Mesendoderm (in vitro differentiated cells): Measurements from ENCODE around the gene PIGW.

Source experiments
- DNase-seq: peaks from one replicate; pipeline ENCODE4 v3.0.0; 2013
- H2AK5ac ChIP-seq: 2 replicates; pipeline ENCODE4 v1.6.1; 2013; ENCODE audit warnings: low read length, inconsistent platforms
- H2BK120ac ChIP-seq: 2 replicates; pipeline ENCODE4 v1.6.1; 2013; ENCODE audit warnings: low read depth, mild to moderate bottlenecking, low read length, moderate library complexity, mixed read lengths
- H2BK15ac ChIP-seq: replicated peaks from 2 replicates; pipeline ENCODE4 v1.6.1; 2013; ENCODE audit warnings: low read depth, mild to moderate bottlenecking, moderate library complexity
- H2BK5ac ChIP-seq: 2 replicates; pipeline ENCODE4 v1.6.1; 2013; ENCODE audit warnings: low read length, inconsistent platforms
- H3K18ac ChIP-seq: 2 replicates; pipeline ENCODE4 v1.6.1; 2013; ENCODE audit warnings: mild to moderate bottlenecking, low read length, mixed read lengths
- H3K23ac ChIP-seq: one replicate; pipeline ENCODE4 v1.6.1; 2013; ENCODE audit warnings: low read length
- H3K27ac ChIP-seq: 2 replicates; pipeline ENCODE4 v1.5.1; 2013; ENCODE audit warnings: low read depth, mild to moderate bottlenecking, inconsistent platforms, low read length, moderate library complexity
- H3K27me3 ChIP-seq: 2 replicates; pipeline ENCODE4 v1.6.1; 2013; ENCODE audit warnings: low read length, control low read depth, mild to moderate bottlenecking, inconsistent platforms; ENCODE audit not compliant: insufficient read depth, poor library complexity
- H3K36me3 ChIP-seq: 2 replicates; pipeline ENCODE4 v1.6.1; 2013; ENCODE audit warnings: low read length, inconsistent platforms; ENCODE audit not compliant: control insufficient read depth, insufficient read depth
- H3K4ac ChIP-seq: one replicate; pipeline ENCODE4 v1.6.1; 2013; ENCODE audit warnings: low read depth, mild to moderate bottlenecking, low read length, moderate library complexity
- H3K4me1 ChIP-seq: 2 replicates; pipeline ENCODE4 v1.6.1; 2013; ENCODE audit warnings: low read depth, low read length, inconsistent platforms; ENCODE audit not compliant: control insufficient read depth
- H3K4me2 ChIP-seq: 2 replicates; pipeline ENCODE4 v1.6.1; 2013; ENCODE audit warnings: low read length
- H3K4me3 ChIP-seq: 2 replicates; pipeline ENCODE4 v1.5.1; 2013; ENCODE audit warnings: mild to moderate bottlenecking, low read length
- H3K56ac ChIP-seq: one replicate; pipeline ENCODE4 v1.6.1; 2013; ENCODE audit warnings: low read length
- H3K79me1 ChIP-seq: 2 replicates; pipeline ENCODE4 v1.6.1; 2013; ENCODE audit warnings: low read length, inconsistent platforms
- H3K79me2 ChIP-seq: 2 replicates; pipeline ENCODE4 v1.6.1; 2013; ENCODE audit warnings: mild to moderate bottlenecking, low read length; ENCODE audit not compliant: control insufficient read depth, insufficient read depth
- H3K9ac ChIP-seq: 2 replicates; pipeline ENCODE4 v1.6.1; 2013; ENCODE audit warnings: low read length, inconsistent platforms
- H4K5ac ChIP-seq: one replicate; pipeline ENCODE4 v1.6.1; 2013; ENCODE audit warnings: low read length
- H4K8ac ChIP-seq: one replicate; pipeline ENCODE4 v1.6.1; 2013; ENCODE audit warnings: low read depth, mild to moderate bottlenecking, control low read depth, low read length, moderate library complexity
- WGBS: extraction: QIAGEN DNeasy Blood & Tissue Kit; methylation state at CpG from one replicate; pipeline ENCODE4 v1.1.7; 2013; ENCODE audit warnings: low lambda C conversion rate, missing lambda C conversion rate; ENCODE audit not compliant: insufficient coverage; ENCODE audit errors: extremely low coverage; 5-methylcytosine and 5-hydroxymethylcytosine counted together

Gene PIGW

DNA sequence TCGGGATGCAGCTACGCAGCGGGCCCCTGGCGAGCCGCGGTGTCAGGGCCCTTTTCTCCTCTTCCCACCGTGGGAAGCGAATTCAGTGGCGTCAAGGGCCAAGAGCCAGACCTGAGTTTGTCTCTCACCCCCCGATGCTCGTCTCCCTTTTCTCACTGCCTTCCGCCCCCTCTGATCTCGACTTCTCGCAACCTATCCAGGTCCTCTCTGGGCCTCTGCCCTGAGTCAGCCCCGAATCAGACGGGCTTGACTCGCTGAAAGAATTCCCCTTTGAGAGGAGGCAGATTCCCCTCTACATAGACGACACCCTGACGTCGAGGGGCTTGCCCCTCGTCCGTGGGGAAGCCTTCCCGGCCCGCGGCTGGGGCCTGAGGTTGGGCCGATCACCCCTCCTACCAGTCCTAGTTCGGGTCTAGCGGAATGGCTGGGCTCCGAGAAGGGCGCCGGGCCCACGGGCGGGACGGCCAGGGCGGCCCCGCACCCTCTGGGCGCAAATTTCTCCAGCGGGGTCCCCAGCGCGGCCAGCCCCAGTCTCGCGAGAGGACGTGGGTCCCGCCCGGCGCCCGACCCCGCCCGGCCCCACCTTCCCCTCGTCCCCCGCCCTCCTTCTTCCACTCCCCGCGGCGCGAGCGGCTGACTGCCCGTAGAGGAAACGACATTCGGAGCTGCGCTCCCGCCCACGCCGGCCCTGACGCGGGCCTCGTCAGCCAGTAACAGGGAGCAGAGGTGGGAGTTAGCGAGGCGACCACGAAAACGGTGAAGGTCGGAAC lies 9.7 kb downstream of the PIGW start, which contains the start of gene GGNBP2:
Gene GGNBP2 (plus strand): TSS at position 613 of the 770 bp plus-strand sequence. CDS start 806 bp downstream, outside the sequence.
- no CpG with 5 or more reads among the region's 71 CpGs for WGBS
- Histone ChIP-seq H2AK5ac (no peak within 1 kb of the TSS), H3K27ac (peak within 1 kb of the TSS; percentile 98), H3K79me2 (peaks cover 27% of the 10 kb centered on the region), H4K5ac (no peak within 1 kb of the TSS), H3K79me1 (peaks cover 7% of the 10 kb centered on the region), H3K36me3 (no peaks in the 10 kb centered on the region), H2BK15ac (no peak within 1 kb of the TSS), H3K23ac (peak within 1 kb of the TSS; percentile 94), H3K9ac (peak within 1 kb of the TSS; percentile 100), H2BK5ac (peak within 1 kb of the TSS; percentile 88), H4K8ac (no peak within 1 kb of the TSS), H3K18ac (peak within 1 kb of the TSS; percentile 95), H3K4ac (peak within 1 kb of the TSS; percentile 63), H3K4me1 (peaks cover 2% of the 10 kb centered on the region), H3K4me2 (peak within 1 kb of the TSS; percentile 99), H3K56ac (peak within 1 kb of the TSS; percentile 98), H3K27me3 (no peaks in the 10 kb centered on the region), H2BK120ac (peak within 1 kb of the TSS; percentile 21), H3K4me3 (peak within 1 kb of the TSS; percentile 97)
- DNase-seq = peak; percentile 96

DNA sequence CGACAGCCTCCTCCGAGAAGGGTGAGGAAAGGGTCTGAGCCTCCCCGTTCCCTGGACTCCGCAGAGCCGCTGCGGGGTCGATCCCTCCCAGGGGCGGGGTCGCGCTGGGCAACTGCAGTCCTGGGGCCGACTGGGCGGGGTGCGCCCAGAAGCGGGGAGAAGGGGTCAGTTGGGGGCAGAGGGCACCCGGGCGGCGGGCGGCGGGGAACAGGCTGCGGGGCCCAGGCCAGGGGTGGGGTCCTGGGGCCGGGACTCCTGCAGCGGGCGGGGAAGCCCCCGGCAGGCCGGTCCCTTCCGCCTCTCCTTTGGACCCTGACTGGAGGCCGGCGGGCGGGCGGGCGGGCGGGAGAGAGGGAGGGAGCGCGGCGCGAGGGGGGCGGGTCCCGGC lies 10.3 kb downstream of the PIGW start:
- Histone ChIP-seq H2AK5ac (no peak overlapping the region), H2BK5ac (peak overlapping the region; percentile 88), H4K5ac (no peak overlapping the region), H3K56ac (peak overlapping the region; percentile 98), H3K27ac (peak overlapping the region; percentile 98), H3K18ac (peak overlapping the region; percentile 95), H3K36me3 (no peaks in the 10 kb centered on the region), H3K4me2 (peak overlapping the region; percentile 20), H2BK15ac (no peak overlapping the region), H4K8ac (no peak overlapping the region), H3K4me1 (peaks cover 2% of the 10 kb centered on the region), H2BK120ac (peak overlapping the region; percentile 21), H3K27me3 (no peaks in the 10 kb centered on the region), H3K9ac (peak overlapping the region; percentile 99), H3K4me3 (peak overlapping the region; percentile 94), H3K23ac (no peak overlapping the region), H3K4ac (peak overlapping the region; percentile 63), H3K79me2 (peaks cover 29% of the 10 kb centered on the region), H3K79me1 (peaks cover 7% of the 10 kb centered on the region)
- no peak for DNase-seq
- no CpG with 5 or more reads among the region's 38 CpGs for WGBS

GRCh38 chr17:36545465-36546417 lies 11.0 kb downstream of the PIGW start:
- no CpG with 5 or more reads among the region's 60 CpGs for WGBS
- Histone ChIP-seq H3K56ac (peak overlapping the region; percentile 98), H2BK15ac (no peak overlapping the region)

GRCh38 chr17:36546418-36547093 lies 11.8 kb downstream of the PIGW start:
- Histone ChIP-seq H3K4ac (no peak overlapping the region), H3K79me2 (peaks cover 33% of the 10 kb centered on the region), H3K36me3 (no peaks in the 10 kb centered on the region), H4K5ac (no peak overlapping the region), H2BK15ac (no peak overlapping the region), H4K8ac (no peak overlapping the region), H3K9ac (peak overlapping the region; percentile 100), H2BK120ac (no peak overlapping the region), H3K27me3 (no peaks in the 10 kb centered on the region), H2AK5ac (no peak overlapping the region), H3K27ac (peak overlapping the region; percentile 95), H3K79me1 (peaks cover 7% of the 10 kb centered on the region), H3K18ac (no peak overlapping the region), H2BK5ac (no peak overlapping the region), H3K4me1 (peaks cover 2% of the 10 kb centered on the region), H3K56ac (peak overlapping the region; percentile 98), H3K23ac (no peak overlapping the region), H3K4me3 (peak overlapping the region; percentile 97), H3K4me2 (peak overlapping the region; percentile 99)
- DNase-seq = no peak
- no CpG with 5 or more reads among the region's 7 CpGs for WGBS

More at GRCh38 chr17:36545465-36546417, 11.0 kb downstream of the PIGW start:
- peak overlapping the region; percentile 46 for H3K4ac ChIP-seq
- H2BK5ac ChIP-seq = peak overlapping the region; percentile 43
- H3K9ac ChIP-seq = peak overlapping the region; percentile 100
- peaks cover 7% of the 10 kb centered on the region for H3K79me1 ChIP-seq
- H3K23ac ChIP-seq = peak overlapping the region; percentile 94
- H4K5ac ChIP-seq = peak overlapping the region; percentile 12
- peak overlapping the region; percentile 95 for H3K27ac ChIP-seq
- DNase-seq = peak; percentile 98
- peaks cover 31% of the 10 kb centered on the region for H3K79me2 ChIP-seq
- H2BK120ac ChIP-seq = no peak overlapping the region
- H3K18ac ChIP-seq = peak overlapping the region; percentile 39
- H3K4me1 ChIP-seq = peaks cover 2% of the 10 kb centered on the region
- peak overlapping the region; percentile 85 for H2AK5ac ChIP-seq
- H4K8ac ChIP-seq = no peak overlapping the region
- no peaks in the 10 kb centered on the region for H3K36me3 ChIP-seq
- peak overlapping the region; percentile 97 for H3K4me3 ChIP-seq
- no peaks in the 10 kb centered on the region for H3K27me3 ChIP-seq
- peak overlapping the region; percentile 99 for H3K4me2 ChIP-seq

DNA sequence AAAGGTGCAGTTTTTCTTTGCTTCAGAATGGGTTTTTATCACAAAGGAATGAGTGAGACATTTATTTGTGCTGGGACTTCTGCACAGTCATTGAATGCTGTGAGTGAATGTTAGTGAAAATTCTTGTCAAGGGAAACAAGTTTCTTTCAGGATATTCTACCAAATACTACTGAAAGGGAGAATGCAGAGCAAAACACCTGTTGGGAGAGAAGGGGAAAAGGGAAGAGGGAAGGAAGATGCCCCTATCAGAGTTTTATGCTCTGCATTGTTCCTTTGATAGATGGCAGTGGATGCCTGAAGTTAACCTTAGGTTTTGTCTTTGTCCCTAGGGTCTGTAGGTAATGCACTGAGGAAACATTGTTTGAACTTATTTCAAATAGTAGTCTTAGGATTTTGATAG lies 13.0 kb downstream of the PIGW start:
- H3K4me3 ChIP-seq = no peak overlapping the region
- no peaks in the 10 kb centered on the region for H3K36me3 ChIP-seq

More for the DNA sequence above, 13.0 kb downstream of the PIGW start:
- no peak overlapping the region for H3K56ac ChIP-seq
- H4K8ac ChIP-seq = no peak overlapping the region
- peaks cover 33% of the 10 kb centered on the region for H3K79me2 ChIP-seq
- no peak overlapping the region for H2BK5ac ChIP-seq
- H3K18ac ChIP-seq = no peak overlapping the region
- peak overlapping the region; percentile 5 for H3K9ac ChIP-seq
- no peak overlapping the region for H3K27ac ChIP-seq
- H3K4me2 ChIP-seq = no peak overlapping the region
- H3K27me3 ChIP-seq = no peaks in the 10 kb centered on the region
- no peak overlapping the region for H2BK120ac ChIP-seq
- peaks cover 7% of the 10 kb centered on the region for H3K79me1 ChIP-seq
- no peak for DNase-seq
- no peak overlapping the region for H3K23ac ChIP-seq
- no peak overlapping the region for H4K5ac ChIP-seq
- no peak overlapping the region for H3K4ac ChIP-seq
- peaks cover 2% of the 10 kb centered on the region for H3K4me1 ChIP-seq
- no peak overlapping the region for H2AK5ac ChIP-seq
- H2BK15ac ChIP-seq = no peak overlapping the region
